ENCODE data around the gene SHANK3.

DNA sequence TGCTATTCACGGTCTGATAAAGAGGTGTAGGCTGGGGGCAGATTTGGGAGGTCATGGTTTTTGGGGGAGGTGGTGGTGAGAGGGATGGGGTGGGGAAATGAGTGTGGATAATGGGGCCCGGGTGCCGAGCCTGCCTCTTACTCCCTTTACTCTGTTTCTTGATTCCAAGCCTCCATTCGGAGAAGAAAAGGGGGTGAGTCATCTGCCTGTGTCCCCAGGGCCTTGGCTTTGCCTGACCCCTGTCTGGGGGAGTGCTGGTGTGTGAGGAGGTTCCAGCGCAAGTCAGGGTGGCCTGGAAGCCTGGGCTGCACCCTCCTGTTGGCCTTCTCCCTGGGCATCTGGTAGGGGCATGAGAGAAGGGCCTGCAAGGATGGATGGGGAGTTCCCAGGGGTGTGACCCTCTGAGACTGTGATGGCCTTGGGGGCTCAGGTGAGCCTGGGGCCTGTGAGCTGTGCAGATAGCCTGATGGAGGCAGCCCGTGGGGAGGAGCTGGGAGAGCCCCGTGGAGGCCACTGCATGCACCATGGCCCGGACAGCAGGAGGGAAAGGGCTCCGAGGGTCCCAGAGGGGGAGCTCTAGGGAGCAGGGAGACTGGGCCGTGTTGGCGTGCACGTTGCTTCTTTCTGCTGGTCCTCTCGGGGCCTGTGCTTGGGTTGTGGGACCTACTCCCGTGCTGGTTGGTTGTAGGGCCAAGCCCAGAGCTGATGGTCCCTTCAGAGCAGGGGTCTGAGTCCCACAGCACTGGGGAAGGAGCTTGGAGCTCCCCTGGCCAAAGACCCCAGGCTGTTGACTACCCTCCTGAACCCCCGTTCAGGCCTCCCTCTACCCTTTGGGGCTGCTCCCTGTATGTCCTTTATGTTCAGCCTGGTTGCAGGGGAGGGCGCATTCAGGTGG, 39.1 kb downstream of the SHANK3 start:
- TF ChIP-seq EZH2phosphoT487 (IDR thresholded peaks at IDR 0.05; ENCODE audit: insufficient read depth, low read depth) (no peak), EZH2 (IDR thresholded peaks at IDR 0.05; ENCODE audit: insufficient read depth, poor library complexity, severe bottlenecking) (no peak)

Data from GM23248 (cell line).